GM19452 (cell line): ENCODE results near the gene CP.
"Not testable (repeated sequence)": the region's sequence is repeated elsewhere in the genome, so short reads cannot be mapped to it uniquely, and the experiment has no call there.

Source experiments
- ATAC-seq: cut with Tn5 transposase; IDR thresholded peaks from one replicate; pipeline ENCODE4 v1.9.1; 2021; ENCODE audit not compliant: unreplicated experiment

Gene CP

GRCh38 chr3:149221783-149222517 lies at the start of gene CP:
CP (minus strand) TSS chr3:149221829; CDS start chr3:149221792, 37 bp downstream.
- ATAC-seq: no peak

GRCh38 chr3:149270180-149270579 lies 48.6 kb upstream of the CP start:
- no peak for ATAC-seq

GRCh38 chr3:149269687-149270086 lies 48.1 kb upstream of the CP start:
- no peak for ATAC-seq

- peak; percentile 83 for ATAC-seq
Observed at GRCh38 chr3:149267565-149267964, 45.9 kb upstream of the CP start.

GRCh38 chr3:149266736-149267135 lies 45.1 kb upstream of the CP start:
- no peak for ATAC-seq

- ATAC-seq: no peak
Observed at GRCh38 chr3:149263856-149264255, 42.2 kb upstream of the CP start.

GRCh38 chr3:149258714-149259113 lies 37.1 kb upstream of the CP start:
- ATAC-seq: no peak

GRCh38 chr3:149258298-149258697 lies 36.7 kb upstream of the CP start:
- no peak for ATAC-seq

- ATAC-seq: no peak
Observed at GRCh38 chr3:149252272-149252671, 30.6 kb upstream of the CP start.

- ATAC-seq: no peak
Observed at GRCh38 chr3:149251186-149251585, 29.6 kb upstream of the CP start.

- ATAC-seq: peak; percentile 55
Observed at GRCh38 chr3:149247929-149248691, 26.5 kb upstream of the CP start.

GRCh38 chr3:149247008-149247710 lies 25.5 kb upstream of the CP start:
- ATAC-seq: no peak

- peak; percentile 81 for ATAC-seq
Observed at GRCh38 chr3:149245738-149246451, 24.3 kb upstream of the CP start.

- no peak for ATAC-seq
Observed at GRCh38 chr3:149243540-149243939, 21.9 kb upstream of the CP start.

GRCh38 chr3:149239357-149239936 lies 17.8 kb upstream of the CP start:
- no peak for ATAC-seq

- not testable (repeated sequence) for ATAC-seq
Observed at GRCh38 chr3:149238268-149238667, 16.6 kb upstream of the CP start.

GRCh38 chr3:149235599-149236424 lies 14.2 kb upstream of the CP start:
- ATAC-seq: no peak

- no peak for ATAC-seq
Observed at GRCh38 chr3:149234671-149235245, 13.1 kb upstream of the CP start.

- ATAC-seq: no peak
Observed at GRCh38 chr3:149233323-149233722, 11.7 kb upstream of the CP start.

- ATAC-seq: no peak
Observed at GRCh38 chr3:149231871-149232270, 10.2 kb upstream of the CP start.
